Nephron (organoid): ENCODE results near the gene SLC35F1.

Experiments used
- H3K27ac Mint-ChIP-seq, 3 experiments: 2 replicates each; pipeline ENCODE4 v1.8.0; 2020; ENCODE audit warnings: mixed read lengths in 3 of 3, mild to moderate bottlenecking in 2 of 3, moderate library complexity in 1 of 3
- H3K27me3 Mint-ChIP-seq: 2 replicates; pipeline ENCODE4 v1.8.0; 2021; ENCODE audit warnings: low read depth, mild to moderate bottlenecking, moderate library complexity, mixed read lengths
- H3K36me3 Mint-ChIP-seq: 2 replicates; pipeline ENCODE4 v1.8.0; 2020; ENCODE audit warnings: low read depth, mixed read lengths
- H3K4me1 Mint-ChIP-seq: 2 replicates; pipeline ENCODE4 v1.8.0; 2020; ENCODE audit warnings: mixed read lengths
- H3K4me3 Mint-ChIP-seq, 3 experiments: 2 replicates each; pipeline ENCODE4 v1.8.0; 2020; ENCODE audit warnings: mild to moderate bottlenecking in 3 of 3, mixed read lengths in 3 of 3, moderate library complexity in 2 of 3
- H3K9me3 Mint-ChIP-seq: 2 replicates; pipeline ENCODE4 v1.8.0; 2020; ENCODE audit warnings: mixed read lengths
- TF ChIP-seq, protein P1 (sequence below), 3 experiments: fragments of 200-600 bp; sonication (generic); IDR thresholded peaks; one replicate each; pipeline ENCODE4 v1.5.0; 2021; ENCODE audit warnings: antibody characterized with exemption in 3 of 3; ENCODE audit not compliant: unreplicated experiment in 3 of 3

Gene SLC35F1

GRCh38 chr6:118333772-118334171, 426.7 kb downstream of the SLC35F1 start:
- no peaks in the 10 kb centered on the region for H3K27me3 Mint-ChIP-seq
- TF ChIP-seq, protein P1, sequence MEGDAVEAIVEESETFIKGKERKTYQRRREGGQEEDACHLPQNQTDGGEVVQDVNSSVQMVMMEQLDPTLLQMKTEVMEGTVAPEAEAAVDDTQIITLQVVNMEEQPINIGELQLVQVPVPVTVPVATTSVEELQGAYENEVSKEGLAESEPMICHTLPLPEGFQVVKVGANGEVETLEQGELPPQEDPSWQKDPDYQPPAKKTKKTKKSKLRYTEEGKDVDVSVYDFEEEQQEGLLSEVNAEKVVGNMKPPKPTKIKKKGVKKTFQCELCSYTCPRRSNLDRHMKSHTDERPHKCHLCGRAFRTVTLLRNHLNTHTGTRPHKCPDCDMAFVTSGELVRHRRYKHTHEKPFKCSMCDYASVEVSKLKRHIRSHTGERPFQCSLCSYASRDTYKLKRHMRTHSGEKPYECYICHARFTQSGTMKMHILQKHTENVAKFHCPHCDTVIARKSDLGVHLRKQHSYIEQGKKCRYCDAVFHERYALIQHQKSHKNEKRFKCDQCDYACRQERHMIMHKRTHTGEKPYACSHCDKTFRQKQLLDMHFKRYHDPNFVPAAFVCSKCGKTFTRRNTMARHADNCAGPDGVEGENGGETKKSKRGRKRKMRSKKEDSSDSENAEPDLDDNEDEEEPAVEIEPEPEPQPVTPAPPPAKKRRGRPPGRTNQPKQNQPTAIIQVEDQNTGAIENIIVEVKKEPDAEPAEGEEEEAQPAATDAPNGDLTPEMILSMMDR (IDR thresholded peaks at IDR 0.05; ENCODE audit: unreplicated experiment in 3 of 3), result no peak
- no peaks in the 10 kb centered on the region for H3K36me3 Mint-ChIP-seq
- H3K4me3 Mint-ChIP-seq, result no peak overlapping the region
- H3K9me3 Mint-ChIP-seq, result peaks cover 20% of the 10 kb centered on the region
- peaks cover 6% of the 10 kb centered on the region for H3K4me1 Mint-ChIP-seq
- H3K27ac Mint-ChIP-seq, result no peak overlapping the region

GRCh38 chr6:118334634-118335033, 427.6 kb downstream of the SLC35F1 start:
- Mint-ChIP-seq H3K4me3 (no peak overlapping the region), H3K4me1 (peaks cover 6% of the 10 kb centered on the region), H3K27ac (no peak overlapping the region), H3K9me3 (peaks cover 24% of the 10 kb centered on the region), H3K27me3 (no peaks in the 10 kb centered on the region), H3K36me3 (no peaks in the 10 kb centered on the region)
- TF ChIP-seq, protein P1 (IDR thresholded peaks at IDR 0.05; ENCODE audit: unreplicated experiment in 3 of 3), result no peak

- no peak overlapping the region for H3K27ac Mint-ChIP-seq
- H3K4me1 Mint-ChIP-seq, result peaks cover 6% of the 10 kb centered on the region
- no peak overlapping the region for H3K4me3 Mint-ChIP-seq
- no peaks in the 10 kb centered on the region for H3K27me3 Mint-ChIP-seq
- H3K9me3 Mint-ChIP-seq, result peaks cover 30% of the 10 kb centered on the region
- H3K36me3 Mint-ChIP-seq, result no peaks in the 10 kb centered on the region
- TF ChIP-seq, protein P1 (IDR thresholded peaks at IDR 0.05; ENCODE audit: unreplicated experiment in 3 of 3), result no peak
These were observed 428.3 kb downstream of the SLC35F1 start for GRCh38 chr6:118335325-118335816.

DNA sequence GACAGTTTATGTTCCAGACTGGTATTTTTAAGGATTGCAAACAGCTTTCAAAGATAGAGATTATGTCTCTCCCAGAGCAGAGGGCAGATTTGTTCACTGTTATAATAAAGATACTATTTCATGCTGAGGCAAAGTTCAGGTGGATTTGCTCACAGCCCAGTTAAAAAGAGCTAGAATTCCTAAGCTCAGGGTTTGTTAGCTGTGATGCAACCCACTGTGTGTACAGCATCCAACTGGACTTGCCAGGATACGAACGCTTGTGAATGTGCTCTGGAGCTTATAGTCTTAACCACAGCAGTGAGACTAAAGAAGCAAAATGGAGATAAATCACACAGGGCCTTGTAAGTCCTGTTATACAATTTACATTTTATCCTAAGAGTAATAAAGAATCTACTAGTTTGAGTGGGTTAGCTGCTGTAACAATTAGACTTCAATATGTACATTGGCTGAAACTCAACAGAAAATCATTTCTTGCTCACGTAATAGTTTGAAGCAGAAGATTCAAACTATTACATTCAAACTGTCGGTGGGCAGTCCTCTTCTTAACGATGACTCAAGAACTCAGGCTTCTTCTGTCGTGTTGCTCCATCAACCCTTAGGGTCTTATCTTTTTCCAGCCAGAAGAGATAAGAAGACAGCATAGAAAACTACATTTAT, 437.1 kb downstream of the SLC35F1 start:
- Mint-ChIP-seq H3K27ac (no peak overlapping the region), H3K4me3 (no peak overlapping the region), H3K36me3 (no peaks in the 10 kb centered on the region), H3K9me3 (peaks cover 18% of the 10 kb centered on the region), H3K4me1 (no peaks in the 10 kb centered on the region), H3K27me3 (no peaks in the 10 kb centered on the region)
- TF ChIP-seq, protein P1 (IDR thresholded peaks at IDR 0.05; ENCODE audit: unreplicated experiment in 3 of 3), result no peak

- no peaks in the 10 kb centered on the region for H3K36me3 Mint-ChIP-seq
These were observed 443.9 kb downstream of the SLC35F1 start for GRCh38 chr6:118350881-118351430.

More at GRCh38 chr6:118350881-118351430, 443.9 kb downstream of the SLC35F1 start:
- no peaks in the 10 kb centered on the region for H3K27me3 Mint-ChIP-seq
- TF ChIP-seq, protein P1 (IDR thresholded peaks at IDR 0.05; ENCODE audit: unreplicated experiment in 3 of 3), result no peak
- no peak overlapping the region for H3K4me3 Mint-ChIP-seq
- no peaks in the 10 kb centered on the region for H3K9me3 Mint-ChIP-seq
- no peaks in the 10 kb centered on the region for H3K4me1 Mint-ChIP-seq
- no peak overlapping the region for H3K27ac Mint-ChIP-seq
